Endothelial cell of umbilical vein (primary cell): ENCODE results near the gene GZF1.

Experiments used
- EZH2 ChIP-seq: IDR thresholded peaks from 2 replicates; pipeline ENCODE4 v1.6.1; 2012; ENCODE audit warnings: borderline replicate concordance, low read depth, mild to moderate bottlenecking, moderate library complexity, low read length, inconsistent platforms; ENCODE audit not compliant: severe bottlenecking
- FOS ChIP-seq: IDR thresholded peaks from 2 replicates; pipeline ENCODE4 v1.6.1; 2011; ENCODE audit warnings: mild to moderate bottlenecking, low read length, moderate library complexity, borderline replicate concordance; ENCODE audit not compliant: insufficient read depth
- MAX ChIP-seq: IDR thresholded peaks from 2 replicates; pipeline ENCODE4 v1.6.1; 2011; ENCODE audit not compliant: insufficient read depth, insufficient read length
- MYC ChIP-seq: IDR thresholded peaks from one replicate; pipeline ENCODE4 v1.6.1; 2011; ENCODE audit warnings: mild to moderate bottlenecking, low read depth, low read length
- POLR2A ChIP-seq: IDR thresholded peaks from 2 replicates; pipeline ENCODE4 v1.6.1; 2012; ENCODE audit warnings: low read depth, mild to moderate bottlenecking, control low read depth, low read length
- POLR2AphosphoS5 ChIP-seq: IDR thresholded peaks from 2 replicates; pipeline ENCODE4 v1.6.1; 2012; ENCODE audit warnings: low read depth, mild to moderate bottlenecking, control low read depth, low read length, moderate library complexity; ENCODE audit not compliant: insufficient read depth
- TF ChIP-seq, protein P1 (sequence below), 2 donors: IDR thresholded peaks; 1 replicate in 1 of 2; 2 replicates in 1 of 2; pipeline ENCODE4 v1.5.1; 2011; ENCODE audit warnings: low read length in 2 of 2, mild to moderate bottlenecking in 2 of 2, moderate library complexity in 2 of 2, control low read depth in 1 of 2, inconsistent platforms in 1 of 2, low read depth in 1 of 2; ENCODE audit not compliant: insufficient read depth in 1 of 2; ENCODE audit errors: extremely low read depth in 1 of 2

- TF ChIP-seq POLR2AphosphoS5 (no peak), POLR2A (no peak), MAX (no peak), FOS (no peak), EZH2 (no peak), MYC (no peak)
- TF ChIP-seq, protein P1, sequence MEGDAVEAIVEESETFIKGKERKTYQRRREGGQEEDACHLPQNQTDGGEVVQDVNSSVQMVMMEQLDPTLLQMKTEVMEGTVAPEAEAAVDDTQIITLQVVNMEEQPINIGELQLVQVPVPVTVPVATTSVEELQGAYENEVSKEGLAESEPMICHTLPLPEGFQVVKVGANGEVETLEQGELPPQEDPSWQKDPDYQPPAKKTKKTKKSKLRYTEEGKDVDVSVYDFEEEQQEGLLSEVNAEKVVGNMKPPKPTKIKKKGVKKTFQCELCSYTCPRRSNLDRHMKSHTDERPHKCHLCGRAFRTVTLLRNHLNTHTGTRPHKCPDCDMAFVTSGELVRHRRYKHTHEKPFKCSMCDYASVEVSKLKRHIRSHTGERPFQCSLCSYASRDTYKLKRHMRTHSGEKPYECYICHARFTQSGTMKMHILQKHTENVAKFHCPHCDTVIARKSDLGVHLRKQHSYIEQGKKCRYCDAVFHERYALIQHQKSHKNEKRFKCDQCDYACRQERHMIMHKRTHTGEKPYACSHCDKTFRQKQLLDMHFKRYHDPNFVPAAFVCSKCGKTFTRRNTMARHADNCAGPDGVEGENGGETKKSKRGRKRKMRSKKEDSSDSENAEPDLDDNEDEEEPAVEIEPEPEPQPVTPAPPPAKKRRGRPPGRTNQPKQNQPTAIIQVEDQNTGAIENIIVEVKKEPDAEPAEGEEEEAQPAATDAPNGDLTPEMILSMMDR (IDR thresholded peaks at IDR 0.05; ENCODE audit: extremely low read depth in 1 of 2, insufficient read depth in 1 of 2, low read depth in 1 of 2, low read length in 2 of 2): no peak
Observed at GRCh38 chr20:23315099-23315498, 46.9 kb upstream of the GZF1 start.
